Activated B cell treated with CpG ODN at 0.5 μM for 24 hours (primary cell): Measurements from ENCODE around the gene SPRED2. TPM values are rescaled to one million over a fixed set of nuclear protein-coding genes. Genes with fewer than 3 reads are reported as not detected.

Experiments used
- ATAC-seq: fragments of 200-7000 bp; cut with Tn5 transposase; one replicate; pipeline ENCODE4 v1.10.0; 2021; ENCODE audit warnings: low read depth, mild to moderate bottlenecking, moderate library complexity
- CTCF ChIA-PET: fragments of 350-600 bp; sonication (Branson Sonifier 250); formaldehyde crosslinking; loops from one replicate; lab custom pipeline; 2021; ENCODE audit warnings: antibody characterized with exemption; lab: Charles Lee
- POLR2A ChIA-PET: fragments of 350-600 bp; sonication (Branson Sonifier 250); formaldehyde crosslinking; loops from one replicate; lab custom pipeline; 2021; ENCODE audit warnings: antibody characterized with exemption; lab: Charles Lee
- DNase-seq: peaks from one replicate; pipeline ENCODE4 v3.0.0; 2022
- H3K27ac Mint-ChIP-seq: one replicate; pipeline ENCODE4 v1.8.0; 2020; ENCODE audit warnings: mixed read lengths
- H3K27me3 Mint-ChIP-seq: one replicate; pipeline ENCODE4 v1.8.0; 2021; ENCODE audit warnings: mixed read lengths
- H3K36me3 Mint-ChIP-seq: one replicate; pipeline ENCODE4 v1.8.0; 2021; ENCODE audit warnings: low read depth, mixed read lengths
- H3K4me1 Mint-ChIP-seq: one replicate; pipeline ENCODE4 v1.8.0; 2021; ENCODE audit warnings: mixed read lengths
- H3K4me3 Mint-ChIP-seq: one replicate; pipeline ENCODE4 v1.8.0; 2020; ENCODE audit warnings: mild to moderate bottlenecking, mixed read lengths
- H3K9me3 Mint-ChIP-seq: one replicate; pipeline ENCODE4 v1.8.0; 2020; ENCODE audit warnings: mixed read lengths
- CTCF ChIP-seq: fragments of 200-600 bp; IDR thresholded peaks from one replicate; pipeline ENCODE4 v1.8.0; 2022; ENCODE audit warnings: antibody characterized with exemption, mild to moderate bottlenecking
- intact Hi-C: fragments of 100-400 bp; cut with micrococcal nuclease; formaldehyde crosslinking; loops from one replicate; pipeline ENCODE4 v1.15.1; 2024
- total RNA-seq: library from RNA; stranded (reverse); gene quantifications from 2 replicates; pipeline ENCODE4 v1.2.3, GENCODE V29; 2022

SPRED2 gene
- total RNA-seq, 1 donor from 2014 or later = 2.5 TPM

- Mint-ChIP-seq H3K4me1 (peaks cover 17% of the 10 kb centered on the region), H3K27ac (peak overlapping the region; percentile 69), H3K9me3 (no peaks in the 10 kb centered on the region), H3K36me3 (peaks cover 4% of the 10 kb centered on the region), H3K4me3 (peak overlapping the region; percentile 90), H3K27me3 (peaks cover 16% of the 10 kb centered on the region)
- DNase-seq (peak; percentile 58), ATAC-seq (peak; percentile 39)
- no peak for TF ChIP-seq CTCF
- POLR2A ChIA-PET = interaction anchor here (0.6 to 1.2 kb wide), 5 partner anchors 10 to 49 kb away, joined by 3 to 5 read pairs (median 4); no protein-coding TSS in a partner anchor
- intact Hi-C loops = loop anchor here (1.0 to 5.0 kb wide), 7 partner anchors 41 to 1844 kb away; partner anchors contain the start of genes ACTR2, CEP68, MDH1 and RAB1A
- CTCF ChIA-PET = no interaction called here
Measured at GRCh38 chr2:65431421-65432226, 775 bp downstream of the SPRED2 start.

GRCh38 chr2:65430603-65431420 is 1.6 kb downstream of the SPRED2 start:
- POLR2A ChIA-PET = interaction anchor here (0.6 to 1.2 kb wide), 6 partner anchors 10 to 354 kb away, joined by 3 to 5 read pairs (median 4); no protein-coding TSS in a partner anchor
- CTCF ChIA-PET = no interaction called here
- intact Hi-C loops = loop anchor here (1.0 to 5.0 kb wide), 8 partner anchors 11 to 1844 kb away; partner anchors contain the start of genes ACTR2, CEP68, MDH1 and RAB1A

GRCh38 chr2:65429786-65430602 is 2.4 kb downstream of the SPRED2 start:
- H3K4me1 Mint-ChIP-seq = peaks cover 7% of the 10 kb centered on the region
- ATAC-seq = peak; percentile 43
- ChIA-PET POLR2A (interaction anchor here (0.6 to 1.0 kb wide), 4 partner anchors 9 to 353 kb away, joined by 3 to 5 read pairs (median 3); no protein-coding TSS in a partner anchor), CTCF (no interaction called here)
- peaks cover 9% of the 10 kb centered on the region for H3K27me3 Mint-ChIP-seq
- intact Hi-C loops = loop anchor here (1.0 to 5.0 kb wide), 8 partner anchors 10 to 1843 kb away; partner anchors contain the start of genes ACTR2, CEP68, MDH1 and RAB1A
- no peaks in the 10 kb centered on the region for H3K9me3 Mint-ChIP-seq
- H3K27ac Mint-ChIP-seq = peak overlapping the region; percentile 30
- peak overlapping the region; percentile 86 for H3K4me3 Mint-ChIP-seq
- no peak for DNase-seq
- H3K36me3 Mint-ChIP-seq = peaks cover 1% of the 10 kb centered on the region
- TF ChIP-seq CTCF = no peak

More at GRCh38 chr2:65430603-65431420, 1.6 kb downstream of the SPRED2 start:
- no peak for TF ChIP-seq CTCF
- H3K4me3 Mint-ChIP-seq = peak overlapping the region; percentile 90
- H3K27me3 Mint-ChIP-seq = peaks cover 13% of the 10 kb centered on the region
- H3K27ac Mint-ChIP-seq = peak overlapping the region; percentile 30
- ATAC-seq (peak; percentile 49), DNase-seq (peak; percentile 65)
- H3K9me3 Mint-ChIP-seq = no peaks in the 10 kb centered on the region
- H3K4me1 Mint-ChIP-seq = peaks cover 12% of the 10 kb centered on the region
- peaks cover 1% of the 10 kb centered on the region for H3K36me3 Mint-ChIP-seq

GRCh38 chr2:65427532-65427931 is 4.9 kb downstream of the SPRED2 start:
- ChIA-PET POLR2A (no interaction called here), CTCF (interaction anchor here (0.6 kb wide), 1 partner anchor 125 kb away, joined by 3 read pairs; no protein-coding TSS in a partner anchor)
- Mint-ChIP-seq H3K9me3 (no peaks in the 10 kb centered on the region), H3K4me3 (no peak overlapping the region), H3K4me1 (peaks cover 2% of the 10 kb centered on the region), H3K27ac (no peak overlapping the region), H3K27me3 (peaks cover 8% of the 10 kb centered on the region), H3K36me3 (peaks cover 1% of the 10 kb centered on the region)
- ATAC-seq = no peak
- DNase-seq = no peak
- TF ChIP-seq CTCF = no peak
- intact Hi-C loops = no loop called here
